HG02642 (cell line): ENCODE results near the gene ABLIM2.
A peak's percentile ranks its signal among the peaks of the same experiment; 100 is the strongest.

ENCODE experiments used
- ATAC-seq: cut with Tn5 transposase; IDR thresholded peaks from one replicate; pipeline ENCODE4 v1.9.1; 2021; ENCODE audit warnings: mild to moderate bottlenecking; ENCODE audit not compliant: unreplicated experiment, poor library complexity

Gene ABLIM2

DNA sequence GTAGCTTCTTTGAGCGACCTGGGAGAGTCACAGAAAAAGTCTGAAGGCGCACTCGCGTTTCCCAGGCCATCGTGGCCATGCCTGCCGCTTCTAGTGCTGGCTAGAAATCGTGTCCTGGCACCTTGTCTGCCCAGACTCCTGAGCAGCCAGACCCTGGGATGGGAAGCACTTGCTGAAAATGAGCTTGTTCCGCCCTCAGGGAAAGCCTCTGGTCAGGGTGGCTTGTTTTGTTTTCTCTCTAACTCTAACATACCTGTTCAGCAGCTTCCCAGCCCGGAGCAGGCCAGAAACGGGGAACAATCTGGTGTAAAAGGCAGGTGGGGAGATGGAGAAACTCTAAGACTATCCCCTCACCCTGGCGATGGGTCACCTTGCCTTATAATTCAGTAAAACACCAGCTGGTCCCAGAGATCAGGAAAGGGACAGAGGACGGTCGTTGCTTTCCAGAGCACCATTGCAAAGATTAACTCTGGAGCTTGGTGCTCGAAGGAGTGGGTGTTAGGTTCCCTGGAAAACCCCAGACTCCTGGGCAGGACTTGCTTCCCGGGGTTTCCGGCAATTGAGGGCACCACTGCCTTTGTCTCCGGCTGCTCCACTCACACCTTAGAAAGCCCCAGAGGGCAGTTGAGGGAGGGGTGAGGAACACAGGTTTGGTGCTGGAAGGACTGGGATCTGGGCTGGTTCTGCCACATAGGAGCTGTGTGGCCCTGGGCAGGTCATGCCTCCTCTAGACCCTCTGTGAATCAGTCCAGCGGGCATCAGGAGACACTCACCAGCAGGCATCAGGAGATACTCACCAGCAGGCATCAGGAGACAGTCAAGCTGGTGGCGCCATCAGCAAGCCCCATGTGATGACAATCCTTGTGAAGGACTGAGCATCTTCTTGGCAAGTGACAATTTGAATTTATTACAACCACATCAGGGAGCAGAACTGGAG is 36.0 kb upstream of the ABLIM2 start:
- ATAC-seq = no peak

DNA sequence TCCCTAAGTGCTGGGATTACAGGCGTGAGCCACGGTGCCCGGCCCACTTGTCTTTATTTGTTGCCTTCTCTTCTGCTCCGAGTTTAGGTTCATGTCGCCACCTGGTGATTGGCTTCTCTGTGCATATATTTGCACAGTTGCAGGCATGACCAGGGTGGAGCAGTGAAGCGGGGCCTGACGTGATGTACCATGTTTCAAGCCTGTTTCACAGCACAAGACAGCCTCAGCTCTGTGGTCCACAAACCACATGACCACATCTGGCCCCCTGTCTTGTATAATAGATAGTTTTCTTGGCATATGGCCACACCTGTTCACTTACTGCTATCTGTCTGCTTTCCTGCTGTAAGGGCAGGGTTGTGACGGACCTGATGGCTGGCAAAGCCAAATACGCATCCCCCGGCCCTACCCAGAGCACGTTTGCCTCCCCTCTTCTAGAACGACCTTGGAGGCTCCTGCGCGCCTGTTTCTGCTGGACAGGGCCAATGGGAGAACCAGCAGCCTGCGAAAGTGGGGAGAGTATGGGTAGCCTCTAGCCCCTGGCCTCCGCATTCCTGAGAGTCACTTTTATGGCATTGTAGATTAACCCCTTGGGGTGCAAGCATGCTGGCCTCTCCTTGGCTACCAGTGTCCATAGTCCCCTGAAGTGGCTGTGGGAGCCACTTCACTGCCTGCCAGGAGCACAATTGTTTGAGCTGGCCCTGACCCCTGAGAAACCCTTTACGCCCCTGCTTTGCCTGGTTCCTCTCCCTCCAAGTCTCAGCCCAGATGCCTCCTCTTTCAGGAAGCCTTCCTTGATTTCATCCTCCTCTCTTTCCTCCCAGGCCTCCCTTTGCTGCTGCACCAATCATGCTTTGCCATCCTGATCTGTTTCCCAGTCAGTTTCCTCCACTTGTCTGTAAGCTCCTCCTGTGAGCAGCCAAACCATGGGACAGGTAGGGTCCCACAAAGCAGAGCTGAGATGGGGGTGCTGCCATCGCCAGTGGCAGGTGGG is 34.4 kb upstream of the ABLIM2 start:
- ATAC-seq = peak; percentile 79

DNA sequence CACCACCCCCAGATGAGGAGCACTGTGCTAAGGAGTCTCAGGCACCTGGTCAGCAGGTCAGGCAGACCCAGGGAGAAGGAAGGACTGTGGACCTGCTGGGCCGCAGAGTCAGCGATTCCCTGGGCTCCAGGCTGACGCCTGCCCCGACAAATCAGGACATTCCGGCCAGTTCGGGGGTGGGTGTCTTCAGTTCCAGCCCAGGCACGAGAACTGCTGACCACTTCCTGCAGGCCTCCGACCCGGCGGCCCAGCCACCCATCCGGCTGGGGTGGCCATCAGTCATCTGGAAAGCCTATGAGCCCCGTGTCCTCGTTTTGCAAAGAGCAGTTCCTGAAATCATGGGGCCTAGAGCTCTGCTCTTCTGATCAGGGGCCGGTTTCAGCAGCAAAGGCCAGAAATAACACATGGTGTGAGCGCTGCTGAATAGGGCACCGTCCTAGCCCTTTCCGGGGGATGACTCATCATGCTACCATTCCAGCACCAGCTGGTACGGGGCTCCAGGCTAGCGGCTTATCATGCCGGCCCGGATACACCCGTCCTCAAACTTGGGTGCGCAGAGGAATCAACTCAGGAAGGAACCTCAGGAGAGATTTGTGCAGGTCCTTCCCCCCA is 32.6 kb upstream of the ABLIM2 start:
- ATAC-seq = peak; percentile 41

DNA sequence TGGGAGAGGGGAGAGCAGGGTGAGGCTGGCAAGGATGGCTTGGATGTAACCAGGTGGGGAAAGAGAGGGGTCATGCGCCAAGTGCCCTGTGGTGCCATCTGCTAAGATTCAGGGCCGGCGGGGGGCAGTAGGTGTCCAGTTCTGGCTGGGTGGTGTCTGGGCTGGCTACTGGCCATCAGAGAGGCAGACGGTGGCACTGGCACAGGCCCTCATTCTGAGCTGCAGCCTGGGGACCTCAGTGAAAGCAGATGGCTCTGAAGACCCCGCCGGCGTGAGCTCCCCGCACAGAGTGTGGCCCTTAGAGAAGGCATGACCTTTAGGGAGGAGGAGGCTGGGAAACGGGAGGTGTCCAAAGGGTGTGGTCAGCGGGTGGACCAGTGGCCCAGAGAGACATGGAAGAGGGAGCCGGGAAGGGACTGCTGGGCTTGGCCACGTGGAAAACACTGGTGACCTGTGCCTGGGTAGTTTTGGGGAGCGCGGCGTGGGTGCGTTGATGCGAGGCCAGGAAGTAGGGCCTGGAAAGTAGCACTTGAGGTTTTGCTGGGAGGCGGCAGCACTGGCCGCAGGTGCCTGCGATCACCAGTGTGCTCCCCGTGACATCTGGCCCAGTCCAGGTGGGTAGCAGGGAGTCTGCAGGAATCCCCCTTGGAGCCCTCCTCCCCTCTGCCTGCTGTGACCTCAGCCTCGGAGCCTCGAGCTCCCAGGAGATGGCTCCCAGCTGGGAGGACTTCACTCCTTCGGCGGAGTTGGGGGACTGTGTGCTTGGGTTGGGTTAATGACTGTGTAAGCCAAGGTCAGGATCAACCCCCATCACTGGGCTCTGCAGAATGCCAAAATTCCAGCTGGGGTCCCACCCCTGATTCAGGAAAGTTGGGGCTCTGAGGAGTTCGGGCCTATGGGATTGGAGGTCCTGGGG is 31.2 kb upstream of the ABLIM2 start:
- no peak for ATAC-seq

DNA sequence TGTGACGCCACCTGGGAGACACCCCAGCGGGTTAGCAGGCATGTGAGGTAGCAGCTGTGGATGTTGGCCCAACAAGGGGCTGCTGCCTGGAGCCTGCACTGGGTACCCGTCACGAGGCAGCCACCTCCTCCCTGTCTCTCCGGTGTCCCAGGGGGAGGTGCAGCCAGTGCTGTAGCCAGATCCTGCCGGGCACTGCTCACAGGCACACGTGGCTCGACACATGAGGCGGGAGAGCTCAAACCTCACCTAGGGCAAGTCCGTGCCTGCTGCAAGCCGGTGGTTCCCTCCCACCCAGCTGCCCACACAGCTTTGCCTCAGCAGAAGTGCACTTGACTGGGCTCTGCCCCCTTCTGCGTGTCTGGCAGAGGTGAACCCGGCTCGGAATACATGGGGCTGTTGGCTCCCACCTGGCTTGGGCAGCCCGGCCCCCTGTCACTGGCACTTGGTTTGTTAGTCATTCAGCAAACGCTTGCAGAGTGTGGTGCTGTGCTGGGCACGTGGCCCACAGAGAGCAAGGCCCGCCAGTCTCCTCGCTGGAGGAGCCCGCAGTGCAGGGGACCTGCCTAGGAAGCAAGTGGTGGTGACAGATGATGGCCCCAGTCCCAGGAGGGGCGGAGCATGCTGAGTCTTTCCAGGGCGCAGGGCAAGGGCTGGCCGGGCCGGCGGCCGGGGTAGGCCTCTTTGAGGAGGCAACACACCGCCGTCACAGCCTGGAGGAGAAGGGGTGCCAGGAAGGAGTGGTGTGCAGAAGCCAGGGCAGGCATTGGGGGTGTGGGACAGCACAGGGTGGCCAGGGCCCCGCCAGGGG is 30.3 kb upstream of the ABLIM2 start:
- ATAC-seq = no peak

DNA sequence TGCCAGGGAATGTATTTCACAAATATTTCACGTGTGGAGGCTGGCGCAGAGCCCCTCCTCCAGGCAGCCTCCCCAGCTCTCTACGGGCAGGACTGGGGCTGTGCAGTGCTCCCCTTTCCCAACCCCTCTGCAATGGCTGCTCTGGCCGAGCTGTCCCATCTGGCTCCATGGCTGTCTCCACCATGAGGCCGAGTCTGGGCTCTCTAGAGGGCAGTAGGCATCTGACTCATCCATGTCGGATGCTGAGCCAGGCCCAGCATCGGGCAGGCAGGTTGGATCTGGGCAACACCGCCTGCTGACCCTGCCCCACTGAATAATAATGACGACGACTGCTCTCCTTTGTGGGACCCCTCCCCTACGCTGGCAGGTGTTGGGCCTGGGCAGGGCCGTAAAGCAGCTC is 29.5 kb upstream of the ABLIM2 start:
- no peak for ATAC-seq

DNA sequence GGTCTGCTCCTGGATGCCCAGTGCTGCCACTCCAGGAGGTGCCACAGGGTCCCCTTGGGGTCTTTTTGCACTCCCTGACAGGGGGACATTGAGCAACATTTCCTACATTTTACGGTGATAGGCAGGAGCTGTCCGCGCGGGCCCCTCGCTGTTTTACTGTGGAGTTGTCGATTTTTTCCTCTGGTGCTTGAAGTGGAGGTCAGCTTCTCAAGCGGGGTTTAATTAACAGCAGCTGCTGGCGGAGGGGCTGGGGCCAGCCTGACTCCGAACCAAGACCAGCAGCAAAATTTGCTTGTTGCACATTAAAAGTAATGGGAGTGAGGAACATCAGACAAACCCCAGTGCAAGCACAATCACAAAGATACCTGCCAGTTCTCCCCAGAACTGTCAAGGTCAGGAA is 27.3 kb upstream of the ABLIM2 start:
- no peak for ATAC-seq

DNA sequence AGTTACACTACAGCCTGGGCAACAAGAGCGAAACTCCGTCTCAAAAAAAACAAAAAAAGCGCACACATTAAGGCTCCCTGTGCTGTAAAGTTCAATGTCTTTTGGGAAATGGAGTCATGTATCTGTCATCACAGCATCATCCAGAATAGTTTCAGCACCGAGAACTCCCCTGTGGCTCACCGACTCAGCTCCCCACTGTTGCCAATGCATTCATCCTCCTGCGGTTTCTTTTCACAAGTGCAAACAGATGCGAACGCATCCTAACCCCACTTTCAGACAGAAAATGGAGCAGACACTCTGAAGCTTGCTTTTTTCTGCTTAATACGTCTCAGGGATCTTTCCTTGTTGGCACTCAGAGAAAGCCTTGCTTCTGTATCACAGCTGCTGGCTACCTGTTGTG is 26.7 kb upstream of the ABLIM2 start:
- no peak for ATAC-seq

DNA sequence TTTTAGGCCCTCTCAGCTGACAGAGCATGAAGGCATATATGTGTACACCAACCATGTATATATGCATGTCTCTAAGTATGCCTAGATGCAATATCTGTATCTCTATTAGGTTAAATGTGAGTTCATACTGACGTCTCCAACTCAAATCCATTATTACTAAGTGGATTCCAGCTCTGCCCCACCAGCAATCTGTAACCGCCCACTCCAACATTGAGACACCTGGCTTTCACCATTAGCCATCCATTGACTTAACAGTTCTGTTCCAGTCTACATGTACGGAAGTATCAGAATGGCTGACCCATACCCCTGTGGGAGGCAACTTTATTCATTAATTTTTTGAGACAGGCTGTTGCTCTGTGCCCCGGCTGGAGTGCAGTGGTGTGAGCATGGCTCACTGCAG is 25.4 kb upstream of the ABLIM2 start:
- ATAC-seq = no peak

DNA sequence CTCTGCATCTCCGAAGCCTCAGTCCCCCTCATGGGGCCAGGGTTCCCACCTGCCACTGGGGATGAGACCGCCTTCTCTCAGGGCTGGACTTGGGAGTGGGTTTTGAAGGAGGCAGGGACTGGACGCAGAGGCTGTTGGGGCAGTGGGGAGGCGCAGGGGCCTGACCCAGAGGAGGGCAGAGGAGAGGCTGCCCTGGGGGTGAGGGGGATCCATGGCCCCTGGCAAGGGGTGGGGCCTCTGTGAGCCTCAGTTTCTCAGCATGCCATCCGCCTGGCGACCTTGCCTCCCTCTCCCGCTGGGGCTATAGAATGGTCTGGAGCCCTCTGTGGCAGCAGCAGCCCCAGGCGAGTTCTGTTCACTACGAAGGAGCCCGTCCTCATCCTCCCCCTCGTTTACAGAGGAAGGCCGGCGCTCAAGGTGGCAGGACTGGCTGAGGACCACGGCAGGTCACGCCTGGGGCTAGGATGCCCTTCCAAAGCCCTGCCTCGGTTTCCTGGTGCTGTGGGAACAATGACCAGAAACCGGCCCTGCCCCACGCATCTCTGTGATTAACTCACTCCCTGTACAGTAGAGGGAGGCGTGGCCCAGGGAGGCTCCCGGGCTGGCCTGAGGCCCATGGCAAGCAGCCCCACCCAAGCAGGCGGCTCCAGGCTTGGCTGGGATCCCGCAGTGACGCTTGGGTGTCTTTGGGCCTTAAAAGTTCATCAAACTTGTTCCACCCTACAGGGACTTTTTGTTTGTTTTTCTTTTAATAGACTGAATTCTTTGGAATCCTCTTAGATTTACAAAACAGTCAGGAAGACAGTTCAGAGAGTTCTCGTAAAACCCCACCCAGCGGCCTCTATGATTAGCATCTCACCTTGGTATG is 24.5 kb upstream of the ABLIM2 start:
- no peak for ATAC-seq

DNA sequence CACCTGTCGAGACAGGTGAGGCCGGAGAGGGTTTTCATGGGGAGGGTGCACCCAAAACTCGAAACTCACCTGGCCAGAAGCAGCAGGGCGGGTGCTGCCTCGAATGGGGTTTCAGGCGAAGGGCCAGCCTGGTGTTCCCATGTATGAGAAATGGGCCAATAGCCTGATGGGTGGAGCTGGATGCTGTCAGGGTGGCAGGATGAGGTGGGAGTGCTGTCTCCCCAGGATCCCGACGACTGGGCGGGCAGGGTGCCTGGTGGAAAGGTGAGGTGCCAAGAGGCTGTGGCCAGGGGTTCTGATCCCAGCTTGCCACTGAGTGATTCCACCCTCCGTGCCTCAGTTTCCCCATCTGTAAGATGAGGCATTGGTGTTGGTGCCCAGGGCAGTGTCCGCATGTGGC is 23.7 kb upstream of the ABLIM2 start:
- no peak for ATAC-seq

DNA sequence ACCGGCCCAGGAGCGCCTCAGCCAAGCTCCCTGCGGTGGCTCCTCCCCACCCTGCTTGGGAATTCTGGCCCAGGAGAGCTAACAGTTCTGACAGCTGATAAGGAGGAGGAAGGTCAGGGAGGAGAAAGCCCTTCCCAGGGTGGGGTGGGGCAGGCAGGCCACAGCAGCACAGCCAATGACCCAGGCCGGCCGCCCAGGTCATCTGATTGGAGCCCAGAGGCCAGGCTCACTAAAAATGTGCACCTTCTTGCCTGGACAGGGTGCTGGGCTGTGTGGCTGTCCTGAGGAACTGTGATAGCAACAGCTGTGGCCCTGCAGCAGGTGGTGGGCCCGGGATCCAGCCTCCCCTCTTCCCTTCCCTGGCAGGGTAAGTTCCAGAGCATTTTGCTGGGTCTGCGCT is 23.2 kb upstream of the ABLIM2 start:
- no peak for ATAC-seq

DNA sequence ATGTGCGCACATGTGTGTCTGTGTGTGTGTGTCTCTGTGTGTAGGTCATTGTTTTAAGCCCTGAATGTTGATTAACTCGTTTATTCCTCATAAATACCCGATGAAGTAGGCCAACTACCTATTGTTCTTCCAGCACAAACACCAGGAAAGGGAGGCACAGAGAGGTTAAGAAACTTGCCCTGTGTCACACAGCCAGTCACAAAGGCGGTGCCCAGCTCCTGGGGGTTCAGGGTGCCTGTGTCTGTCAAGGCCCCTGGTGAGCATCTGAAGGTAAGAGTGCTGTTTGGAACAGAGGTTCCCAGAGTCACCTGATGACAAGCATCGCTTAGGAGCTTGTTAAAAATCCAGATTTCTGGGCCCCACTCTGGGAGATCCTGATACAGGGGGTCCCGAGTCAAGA is 22.5 kb upstream of the ABLIM2 start:
- no peak for ATAC-seq

DNA sequence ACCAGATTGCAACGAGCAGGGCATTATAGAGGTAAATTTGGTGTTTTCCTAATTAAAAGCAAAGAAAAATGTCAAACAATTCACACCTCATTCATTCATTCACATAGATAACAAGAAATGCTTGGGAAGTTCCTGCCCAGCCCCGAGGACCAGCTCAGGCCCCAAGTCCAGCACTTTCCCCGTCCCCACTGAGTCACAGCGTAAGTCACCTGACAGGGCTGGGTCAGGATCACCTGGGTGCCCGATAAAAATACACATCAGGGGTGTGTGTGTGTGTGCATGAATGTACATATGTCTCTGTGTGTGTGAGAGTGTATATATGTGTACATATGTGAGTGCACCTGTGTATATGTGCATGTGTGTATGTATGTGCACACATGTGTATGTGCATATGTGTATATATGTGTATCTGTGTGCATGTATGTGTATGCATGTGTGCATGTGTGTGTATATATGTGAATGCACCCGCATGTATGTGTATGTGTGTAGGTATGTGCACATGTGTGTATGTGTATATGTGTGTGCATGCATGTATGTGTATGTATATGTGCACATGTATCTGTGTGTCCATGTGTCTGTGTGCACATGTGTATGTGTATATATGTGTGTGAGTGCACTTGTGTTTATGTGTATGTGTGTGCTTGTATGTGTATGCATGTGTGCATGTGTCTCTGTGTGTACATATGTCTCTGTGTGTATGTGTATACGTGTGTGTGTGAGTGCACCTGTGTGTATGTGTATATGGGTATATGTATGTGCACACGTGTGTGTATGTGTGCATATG is 21.9 kb upstream of the ABLIM2 start:
- no peak for ATAC-seq

DNA sequence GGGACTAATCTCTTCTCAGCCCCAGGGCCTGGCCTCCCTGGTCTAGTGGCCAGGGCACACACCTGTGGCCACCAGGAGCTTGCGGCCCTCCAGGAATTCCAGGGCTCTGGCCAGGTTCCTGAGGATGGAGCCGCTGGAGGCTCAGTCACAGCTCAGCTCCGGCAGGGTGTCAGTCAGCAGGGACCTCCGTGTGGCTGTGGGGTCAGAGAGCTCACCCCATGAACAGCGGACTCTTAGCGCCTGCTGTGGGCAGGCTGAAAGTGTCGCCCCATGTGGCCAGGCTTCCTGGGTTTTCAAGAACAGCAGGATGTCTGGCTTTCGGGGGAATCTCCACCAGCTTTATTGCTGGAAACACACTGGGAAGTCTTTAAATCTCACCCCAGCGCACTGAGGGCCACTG is 21.2 kb upstream of the ABLIM2 start:
- no peak for ATAC-seq

DNA sequence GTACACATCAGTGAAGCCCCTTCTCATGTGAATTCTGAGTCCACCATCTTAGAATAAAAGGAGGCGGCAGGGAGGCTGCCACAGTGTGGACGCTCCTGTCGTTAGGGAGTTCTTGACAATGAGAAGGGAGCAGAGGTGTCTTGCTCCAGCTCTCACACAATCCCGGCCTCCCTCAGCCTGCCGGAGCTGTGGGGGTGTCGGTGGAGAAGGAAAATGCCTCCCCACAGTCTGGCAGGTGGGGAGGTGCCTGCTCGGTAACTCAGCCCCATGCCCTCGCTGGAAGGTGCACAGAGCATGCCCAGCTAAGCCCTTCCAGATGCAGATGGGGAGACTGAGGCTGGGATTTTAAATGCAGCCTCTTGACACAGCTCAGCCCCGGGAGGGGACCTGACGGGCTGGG is 20.5 kb upstream of the ABLIM2 start:
- no peak for ATAC-seq

DNA sequence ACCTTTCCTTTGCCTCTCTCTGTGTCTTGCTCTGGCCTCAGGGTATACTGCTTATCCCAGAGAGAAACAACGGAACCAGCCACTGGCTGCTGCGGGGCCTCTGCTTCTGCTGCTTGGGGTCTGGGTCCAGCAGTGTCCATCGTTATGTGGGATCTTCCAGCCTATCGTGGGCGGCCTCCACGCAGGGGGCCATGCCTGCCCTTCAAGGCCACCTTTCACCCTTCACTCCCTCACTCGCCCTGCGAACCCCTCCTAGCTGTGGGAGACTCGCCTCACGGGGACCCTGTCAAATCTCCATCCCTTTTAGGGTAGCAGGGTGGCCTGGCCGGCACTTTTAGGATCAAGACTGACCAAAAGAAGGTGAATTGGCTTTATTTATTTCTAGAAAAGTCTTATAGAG is 19.3 kb upstream of the ABLIM2 start:
- ATAC-seq = no peak
